Panc1 (cell line): ENCODE data around the gene TMA7B. TPM values are rescaled to one million over a fixed set of nuclear protein-coding genes. Genes with fewer than 3 reads are reported as not detected.

Experiments used
- ATAC-seq: fragments of 200-7000 bp; cut with Tn5 transposase; 2 replicates; pipeline ENCODE4 v1.9.1; 2020; ENCODE audit warnings: mild to moderate bottlenecking, moderate library complexity
- BruUV-seq: library from RNA; stranded (reverse); fragments of 400-500 nt; replicated peaks from 2 replicates; lab custom pipeline; 2021; lab: Mats Ljungman, UMichigan
- CTCF ChIA-PET: fragments of 300-600 bp; sonication (Branson Sonifier 250); formaldehyde crosslinking; loops from one replicate; lab custom pipeline; 2022; ENCODE audit warnings: antibody characterized with exemption; lab: Charles Lee
- POLR2A ChIA-PET: fragments of 300-600 bp; sonication (Branson Sonifier 250); formaldehyde crosslinking; loops from one replicate; lab custom pipeline; 2022; ENCODE audit warnings: antibody characterized with exemption; lab: Charles Lee
- DNase-seq: peaks from one replicate; pipeline ENCODE4 v3.0.0-alpha.2; 2010; ENCODE audit warnings: low read depth, low spot score
- H3K27ac ChIP-seq: 2 replicates; pipeline ENCODE4 v1.5.1; 2011; ENCODE audit warnings: mild to moderate bottlenecking, low read length, inconsistent platforms
- H3K27me3 ChIP-seq: fragments of 200-500 bp; sonication (Bioruptor generic); 2 replicates; pipeline ENCODE4 v1.6.0; 2014; ENCODE audit warnings: low read length, inconsistent platforms; ENCODE audit not compliant: control insufficient read depth, insufficient read depth
- H3K36me3 ChIP-seq: fragments of 200-500 bp; sonication (Bioruptor generic); 2 replicates; pipeline ENCODE4 v1.5.1; 2014; ENCODE audit warnings: inconsistent platforms, mild to moderate bottlenecking, low read length, moderate library complexity; ENCODE audit not compliant: control insufficient read depth, insufficient read depth
- H3K4me1 ChIP-seq: 2 replicates; pipeline ENCODE4 v1.5.1; 2011; ENCODE audit warnings: inconsistent platforms, mild to moderate bottlenecking, low read length, moderate library complexity; ENCODE audit not compliant: control insufficient read depth, insufficient read depth
- H3K4me3 ChIP-seq, 2 experiments: 2 replicates each; pipeline ENCODE4 v1.5.1; 2011 to 2012; ENCODE audit warnings: low read depth in 2 of 2, low read length in 2 of 2, mild to moderate bottlenecking in 2 of 2, inconsistent platforms in 1 of 2, moderate library complexity in 1 of 2
- H3K9me3 ChIP-seq: fragments of 200-500 bp; sonication (Bioruptor generic); 2 replicates; pipeline ENCODE4 v1.5.1; 2014; ENCODE audit warnings: low read depth, mild to moderate bottlenecking, inconsistent platforms, low read length, moderate library complexity; ENCODE audit not compliant: control insufficient read depth, insufficient read depth
- CTCF ChIP-seq: fragments of 450-650 bp; IDR thresholded peaks from 2 replicates; pipeline ENCODE4 v1.5.1; 2017; ENCODE audit warnings: mild to moderate bottlenecking
- POLR2AphosphoS5 ChIP-seq: IDR thresholded peaks from 2 replicates; pipeline ENCODE4 v1.6.1; 2012; ENCODE audit warnings: mild to moderate bottlenecking, low read depth, low read length, moderate library complexity
- REST ChIP-seq, 2 experiments: IDR thresholded peaks; 2 replicates each; pipeline ENCODE4 v1.6.1; 2011 to 2012; ENCODE audit warnings: low read depth in 2 of 2, control low read depth in 1 of 2, low read length in 1 of 2, mild to moderate bottlenecking in 1 of 2, moderate library complexity in 1 of 2; ENCODE audit not compliant: insufficient read depth in 1 of 2
- SIN3A ChIP-seq: IDR thresholded peaks from 2 replicates; pipeline ENCODE4 v1.6.1; 2012; ENCODE audit warnings: low read depth, mild to moderate bottlenecking, low read length, moderate library complexity, borderline replicate concordance; ENCODE audit not compliant: insufficient read depth
- TCF7L2 ChIP-seq: IDR thresholded peaks from 2 replicates; pipeline ENCODE4 v1.6.1; 2011; ENCODE audit warnings: mild to moderate bottlenecking, low read depth, low read length, inconsistent platforms
- in situ Hi-C: cut with HindIII; loops from 2 replicates; pipeline ENCODE4 v1.10.0; 2016; ENCODE audit warnings: low sequenced_read_pairs, low pct_unique_long_range_greater_than_20kb
- intact Hi-C: fragments of 100-400 bp; cut with micrococcal nuclease; formaldehyde crosslinking; loops from one replicate; pipeline ENCODE4 v1.10.0; 2022; ENCODE audit not compliant: unreplicated experiment
- total RNA-seq: library from RNA; stranded (reverse); gene quantifications from one replicate; pipeline ENCODE4 v1.2.1, GENCODE V29; 2021; ENCODE audit not compliant: unreplicated experiment

TMA7B gene
- total RNA-seq, 1 experiment from 2014 or later: not detected

- in situ Hi-C loops (no loop called here), intact Hi-C loops (no loop called here)
- no peak overlapping the region for H3K27ac ChIP-seq
- no peaks in the 10 kb centered on the region; the same call in 1 of the 2 replicates for H3K4me1 ChIP-seq
- no TSS peak for BruUV-seq
- CTCF ChIA-PET: no interaction called here
- H3K27me3 ChIP-seq: no peaks in the 10 kb centered on the region
- POLR2A ChIA-PET: no interaction called here
- no peak for DNase-seq
- H3K36me3 ChIP-seq: no peaks in the 10 kb centered on the region
- no peak for ATAC-seq
- H3K4me3 ChIP-seq: no peak overlapping the region
- H3K9me3 ChIP-seq: no peaks in the 10 kb centered on the region
- TF ChIP-seq TCF7L2 (no peak), CTCF (no peak), REST (IDR thresholded peaks at IDR 0.05; ENCODE audit: insufficient read depth in 1 of 2, low read depth in 2 of 2, low read length in 1 of 2) (no peak)
Measured at GRCh38 chr22:40001106-40001505, 40.9 kb downstream of the TMA7B start.

GRCh38 chr22:40001800-40002577, 41.8 kb downstream of the TMA7B start:
- Histone ChIP-seq H3K36me3 (no peaks in the 10 kb centered on the region), H3K4me1 (no peaks in the 10 kb centered on the region; the same call in 1 of the 2 replicates), H3K27me3 (no peaks in the 10 kb centered on the region), H3K9me3 (no peaks in the 10 kb centered on the region), H3K4me3 (no peak overlapping the region), H3K27ac (no peak overlapping the region)
- ATAC-seq: no peak
- ChIA-PET POLR2A (no interaction called here), CTCF (no interaction called here)
- no TSS peak for BruUV-seq
- no peak for DNase-seq
- intact Hi-C loops (no loop called here), in situ Hi-C loops (no loop called here)
- TF ChIP-seq CTCF (no peak), SIN3A (no peak), REST (IDR thresholded peaks at IDR 0.05; ENCODE audit: insufficient read depth in 1 of 2, low read depth in 2 of 2, low read length in 1 of 2) (no peak), TCF7L2 (no peak), POLR2AphosphoS5 (no peak)
